ENCODE measurements around the gene DHRS3. TPM values are rescaled to one million over a fixed set of nuclear protein-coding genes. Genes with fewer than 3 reads are reported as not detected.

DHRS3 gene
- polyA plus RNA-seq, 2 donors, result 73.1 to 83.7 TPM

Other genes starting within 250 kb of the DHRS3 start
- gene AADACL4, start 25.9 kb upstream of the DHRS3 start, polyA plus RNA-seq, result not detected
- gene AADACL3, start 97.9 kb upstream of the DHRS3 start, polyA plus RNA-seq, result not detected
- gene CFAP107, start 128.0 kb upstream of the DHRS3 start, polyA plus RNA-seq, result not detected
- not detected for gene PRAMEF12, start 155.5 kb upstream of the DHRS3 start, polyA plus RNA-seq
- gene PRAMEF1, start 173.2 kb upstream of the DHRS3 start, polyA plus RNA-seq, result not detected
- gene PRAMEF11, start 213.2 kb upstream of the DHRS3 start, polyA plus RNA-seq, result not detected
- not detected for gene HNRNPCL1, start 230.5 kb upstream of the DHRS3 start, polyA plus RNA-seq
- not detected for gene PRAMEF2, start 238.9 kb upstream of the DHRS3 start, polyA plus RNA-seq

All from esophagus (tissue), 2 donors.